GM18870 (cell line): ENCODE data around the gene ERVK3-1.
A peak's percentile ranks its signal among the peaks of the same experiment; 100 is the strongest.

ENCODE experiments used
- ATAC-seq: cut with Tn5 transposase; IDR thresholded peaks from one replicate; pipeline ENCODE4 v1.9.1; 2021; ENCODE audit warnings: moderate library complexity; ENCODE audit not compliant: unreplicated experiment

Gene ERVK3-1

DNA sequence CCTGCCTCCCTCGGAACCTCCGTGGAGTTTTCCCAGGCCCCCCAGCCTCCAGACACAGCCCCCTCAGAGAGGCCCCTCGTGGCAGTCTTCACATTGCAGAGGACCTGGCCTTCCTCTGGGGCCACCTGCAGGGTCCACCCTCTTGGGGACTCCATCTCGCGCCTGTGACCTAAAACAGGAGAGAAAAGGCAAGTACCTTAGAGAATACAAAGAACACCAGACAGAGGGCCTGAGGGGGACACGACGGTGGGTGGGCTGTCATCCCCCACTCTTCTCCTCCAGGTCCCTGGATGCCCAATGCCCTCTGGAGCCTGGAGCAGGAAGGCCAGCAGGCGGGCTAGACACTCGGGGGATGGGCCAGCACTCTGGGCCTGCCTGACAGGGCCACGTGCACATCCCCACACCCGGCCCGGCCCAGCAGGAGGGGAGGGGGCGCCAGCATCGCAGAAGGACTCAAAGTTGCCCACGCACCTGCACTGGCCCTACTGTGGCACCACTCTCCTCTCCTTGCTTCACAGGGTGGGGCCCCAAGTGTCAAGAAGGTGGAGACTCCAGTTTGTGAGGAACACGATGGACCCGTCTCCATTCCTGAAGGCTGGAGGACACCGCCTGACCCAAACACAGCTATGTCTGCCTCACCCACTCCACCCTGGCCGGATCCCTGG is 52.4 kb downstream of the ERVK3-1 start:
- no peak for ATAC-seq

DNA sequence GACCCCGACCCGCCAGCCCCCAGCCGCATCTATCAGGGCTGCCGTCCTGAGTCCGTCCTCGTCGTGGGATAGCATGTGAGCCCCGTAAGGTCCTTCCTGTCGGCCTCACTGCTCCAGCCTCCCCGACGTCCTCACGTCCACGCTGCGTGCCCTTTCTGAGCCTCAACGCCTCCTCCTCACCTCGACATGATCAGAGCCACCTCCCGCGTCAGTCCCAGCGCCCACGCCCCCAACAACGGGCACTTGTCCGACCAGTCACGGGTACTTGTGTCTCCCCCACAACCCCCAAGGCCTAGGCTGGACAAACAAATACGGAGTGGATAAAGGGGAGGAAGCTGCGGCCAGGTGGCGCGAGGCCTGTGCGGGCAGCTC is 56.7 kb downstream of the ERVK3-1 start:
- ATAC-seq: no peak

- peak; percentile 71 for ATAC-seq
These were observed 57.3 kb downstream of the ERVK3-1 start, which contains the start of gene ZNF497 for GRCh38 chr19:58362272-58362994. TSS of gene ZNF497 (minus strand) at chr19:58362751. CDS start at chr19:58357635, 5,116 bp downstream.

- no peak for ATAC-seq
These were observed 59.0 kb downstream of the ERVK3-1 start for GRCh38 chr19:58364146-58364545.
